Sigmoid colon (tissue), 4 donors: Measurements from ENCODE around the gene YAP1.

Source experiments
- CTCF ChIP-seq, 4 experiments: fragments of 450-650 bp in 3 of 4; fragments of 200-600 bp in 1 of 4; IDR thresholded peaks; one replicate each; pipeline ENCODE4 v1.5.1; 2016 to 2019; ENCODE audit warnings: antibody characterized with exemption in 4 of 4, mild to moderate bottlenecking in 3 of 4, moderate library complexity in 2 of 4
- EP300 ChIP-seq, 4 donors: sonication (generic); formaldehyde crosslinking; IDR thresholded peaks; one replicate each; pipeline ENCODE4 v1.6.1; 2017; ENCODE audit warnings: antibody characterized with exemption in 4 of 4
- POLR2A ChIP-seq, 2 donors: fragments of 450-650 bp; IDR thresholded peaks; one replicate each; pipeline ENCODE4 v1.6.1; 2016; ENCODE audit warnings: antibody characterized with exemption in 2 of 2, mild to moderate bottlenecking in 2 of 2, moderate library complexity in 2 of 2
- POLR2AphosphoS5 ChIP-seq, 4 donors: sonication (generic); formaldehyde crosslinking; IDR thresholded peaks; one replicate each; pipeline ENCODE4 v1.6.1; 2017; ENCODE audit warnings: antibody characterized with exemption in 4 of 4

GRCh38 chr11:102110761-102111010 lies 439 bp downstream of the YAP1 start:
- TF ChIP-seq CTCF (IDR thresholded peaks at IDR 0.05) = no peak
- no peak for TF ChIP-seq POLR2A (IDR thresholded peaks at IDR 0.05)
- no peak for TF ChIP-seq POLR2AphosphoS5 (IDR thresholded peaks at IDR 0.05)
- no peak for TF ChIP-seq EP300 (IDR thresholded peaks at IDR 0.05)
